Lower lobe of right lung (tissue), 2 donors: ENCODE results near the gene CAMLG. TPM values are rescaled to one million over a fixed set of nuclear protein-coding genes. Genes with fewer than 3 reads are reported as not detected.

Experiments used
- ATAC-seq, 2 donors: fragments of 200-7000 bp; cut with Tn5 transposase; one replicate each; pipeline ENCODE4 v1.9.1; 2020 to 2022; ENCODE audit warnings: mild to moderate bottlenecking in 2 of 2, moderate library complexity in 2 of 2
- DNase-seq: peaks from one replicate; pipeline ENCODE4 v3.0.0-alpha.2; 2020
- H3K27ac ChIP-seq: fragments of 200-600 bp; one replicate; pipeline ENCODE4 v1.8.0; 2022
- H3K27me3 ChIP-seq: fragments of 200-600 bp; one replicate; pipeline ENCODE4 v1.8.0; 2022; ENCODE audit warnings: low read depth
- H3K36me3 ChIP-seq: fragments of 200-600 bp; one replicate; pipeline ENCODE4 v1.8.0; 2022; ENCODE audit warnings: mild to moderate bottlenecking
- H3K4me1 ChIP-seq: fragments of 200-600 bp; one replicate; pipeline ENCODE4 v1.8.0; 2022
- H3K4me3 ChIP-seq: fragments of 200-600 bp; one replicate; pipeline ENCODE4 v1.8.0; 2022; ENCODE audit warnings: mild to moderate bottlenecking
- H3K9me3 ChIP-seq: fragments of 200-600 bp; one replicate; pipeline ENCODE4 v1.8.0; 2022
- intact Hi-C: fragments of 100-400 bp; cut with DNase I; formaldehyde crosslinking; loops from one replicate; pipeline ENCODE4 v1.11.0; 2022
- total RNA-seq: library from RNA; stranded (reverse); fragmentation: NEBNext Ultra II Directional; extraction: Animal tissue kit (Norgen Biotek cat#: 25700); gene quantifications from one replicate; pipeline ENCODE4 v1.2.1, GENCODE V29; 2021
- TF ChIP-seq, protein P1 (sequence below): fragments of 200-600 bp; IDR thresholded peaks from one replicate; pipeline ENCODE4 v1.8.0; 2022; ENCODE audit warnings: antibody characterized with exemption, mild to moderate bottlenecking
- donor health status: DM: no; HTN: yes; CAD: no; lungs with severe emphysema.

The CAMLG gene
- total RNA-seq, 1 donor from 2014 or later, result 25.6 TPM

DNA sequence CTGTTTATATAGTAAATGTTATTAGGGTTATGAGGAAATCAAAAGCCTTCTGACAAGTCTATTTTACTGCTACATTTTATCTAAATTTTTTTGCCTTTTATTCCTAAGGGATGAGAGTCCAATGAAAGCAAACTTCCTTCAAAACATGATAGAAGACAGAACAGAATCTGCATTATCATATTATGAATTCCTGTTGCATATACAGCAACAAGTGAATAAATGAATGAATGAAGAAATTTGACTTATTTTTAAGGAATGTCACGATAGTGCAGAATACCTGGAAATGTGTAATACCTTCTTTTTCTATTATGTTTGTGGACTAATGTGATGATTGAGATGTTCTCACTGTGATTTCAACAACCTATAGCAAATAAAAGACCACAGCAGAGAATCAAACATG is 13.5 kb upstream of the CAMLG start:
- Histone ChIP-seq H3K4me3 (no peak overlapping the region), H3K9me3 (no peaks in the 10 kb centered on the region), H3K27me3 (no peaks in the 10 kb centered on the region), H3K27ac (no peak overlapping the region), H3K36me3 (peaks cover 60% of the 10 kb centered on the region), H3K4me1 (no peaks in the 10 kb centered on the region)
- DNase-seq (no peak), ATAC-seq (no peak)
- intact Hi-C loops, result no loop called here
- TF ChIP-seq, protein P1, sequence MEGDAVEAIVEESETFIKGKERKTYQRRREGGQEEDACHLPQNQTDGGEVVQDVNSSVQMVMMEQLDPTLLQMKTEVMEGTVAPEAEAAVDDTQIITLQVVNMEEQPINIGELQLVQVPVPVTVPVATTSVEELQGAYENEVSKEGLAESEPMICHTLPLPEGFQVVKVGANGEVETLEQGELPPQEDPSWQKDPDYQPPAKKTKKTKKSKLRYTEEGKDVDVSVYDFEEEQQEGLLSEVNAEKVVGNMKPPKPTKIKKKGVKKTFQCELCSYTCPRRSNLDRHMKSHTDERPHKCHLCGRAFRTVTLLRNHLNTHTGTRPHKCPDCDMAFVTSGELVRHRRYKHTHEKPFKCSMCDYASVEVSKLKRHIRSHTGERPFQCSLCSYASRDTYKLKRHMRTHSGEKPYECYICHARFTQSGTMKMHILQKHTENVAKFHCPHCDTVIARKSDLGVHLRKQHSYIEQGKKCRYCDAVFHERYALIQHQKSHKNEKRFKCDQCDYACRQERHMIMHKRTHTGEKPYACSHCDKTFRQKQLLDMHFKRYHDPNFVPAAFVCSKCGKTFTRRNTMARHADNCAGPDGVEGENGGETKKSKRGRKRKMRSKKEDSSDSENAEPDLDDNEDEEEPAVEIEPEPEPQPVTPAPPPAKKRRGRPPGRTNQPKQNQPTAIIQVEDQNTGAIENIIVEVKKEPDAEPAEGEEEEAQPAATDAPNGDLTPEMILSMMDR, result no peak

DNA sequence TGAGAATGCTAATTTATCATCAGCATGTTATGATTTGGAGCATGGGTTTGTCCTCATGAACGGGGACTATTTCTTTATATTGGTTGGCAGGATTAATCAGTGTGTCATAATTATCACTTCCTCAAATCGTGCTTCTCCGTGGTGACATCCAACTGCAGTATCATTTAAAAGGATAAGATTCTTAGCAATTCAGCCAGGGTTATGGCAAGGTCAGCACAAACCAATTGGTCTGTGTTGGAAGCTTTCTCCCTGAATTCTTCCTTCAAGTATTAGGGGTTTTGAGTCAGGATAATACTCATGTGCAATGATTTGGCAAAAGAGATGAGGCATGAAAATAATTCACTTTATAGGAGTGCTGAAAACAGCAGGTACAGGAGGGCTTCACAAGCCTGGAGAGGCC is 5.5 kb upstream of the CAMLG start:
- no peaks in the 10 kb centered on the region for H3K9me3 ChIP-seq
- ATAC-seq (no peak), DNase-seq (no peak)
- H3K4me1 ChIP-seq, result peaks cover 7% of the 10 kb centered on the region
- TF ChIP-seq, protein P1, result no peak
- no peaks in the 10 kb centered on the region for H3K27me3 ChIP-seq
- no peak overlapping the region for H3K27ac ChIP-seq
- intact Hi-C loops, result no loop called here
- H3K4me3 ChIP-seq, result no peak overlapping the region
- no peaks in the 10 kb centered on the region for H3K36me3 ChIP-seq

DNA sequence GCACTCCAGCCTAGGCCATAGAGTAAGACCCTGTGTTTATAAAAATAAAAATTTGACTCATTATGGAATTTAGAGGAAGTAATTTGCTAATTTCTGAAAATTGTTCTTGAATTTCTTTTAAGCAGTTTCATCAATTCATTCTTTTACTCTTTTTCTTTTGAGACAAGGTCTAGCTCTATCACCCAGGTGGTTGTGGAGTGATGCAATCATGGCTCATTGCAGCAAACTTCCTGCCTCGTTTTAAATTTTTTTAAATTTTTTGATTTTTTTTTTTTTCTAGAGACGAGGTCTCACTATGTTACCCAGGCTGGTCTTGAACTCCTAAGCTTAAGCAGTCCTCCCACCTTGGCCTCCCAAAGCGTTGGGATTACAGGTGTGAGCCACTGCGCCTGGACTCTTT is 3.1 kb upstream of the CAMLG start:
- ATAC-seq, result no peak
- intact Hi-C loops, result no loop called here
- TF ChIP-seq, protein P1, result no peak

DNA sequence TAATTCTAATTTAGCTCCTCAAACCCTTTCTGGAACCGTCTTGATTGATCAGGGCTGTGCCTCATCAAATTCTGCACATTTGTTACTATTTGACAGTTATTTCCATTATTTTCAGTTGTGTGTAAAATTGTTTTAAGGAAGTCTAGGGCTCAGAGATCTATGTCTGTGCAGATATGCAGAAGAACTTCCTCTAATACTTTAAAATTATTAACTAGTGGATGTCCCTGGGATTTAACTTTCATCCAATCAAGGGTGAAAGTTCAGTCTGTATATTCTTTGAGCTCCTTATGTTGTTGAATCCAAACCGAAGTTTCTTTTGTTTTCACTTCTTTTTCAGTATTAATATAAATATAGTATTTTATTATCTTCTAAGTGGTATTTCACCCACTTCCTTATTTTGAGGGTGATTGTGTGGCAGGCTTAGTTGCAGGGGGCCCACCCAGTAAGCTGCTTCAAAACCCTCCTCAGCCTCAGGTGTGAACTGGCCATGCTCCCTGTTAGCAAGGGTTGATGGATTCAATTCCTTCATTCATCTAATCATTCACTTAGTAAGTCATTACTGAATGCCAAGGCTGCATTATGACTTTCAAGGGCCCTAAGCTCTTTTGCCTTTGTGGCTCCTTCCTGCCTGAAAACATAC is 2.1 kb upstream of the CAMLG start:
- Histone ChIP-seq H3K27ac (no peak overlapping the region), H3K4me1 (peaks cover 25% of the 10 kb centered on the region), H3K4me3 (no peak overlapping the region), H3K36me3 (no peaks in the 10 kb centered on the region), H3K9me3 (no peaks in the 10 kb centered on the region), H3K27me3 (no peaks in the 10 kb centered on the region)
- TF ChIP-seq, protein P1, result no peak
- ATAC-seq, result no peak
- intact Hi-C loops, result no loop called here
- DNase-seq, result no peak

More for the DNA sequence above, 3.1 kb upstream of the CAMLG start:
- H3K4me1 ChIP-seq, result peaks cover 20% of the 10 kb centered on the region
- no peaks in the 10 kb centered on the region for H3K9me3 ChIP-seq
- H3K27ac ChIP-seq, result no peak overlapping the region
- H3K36me3 ChIP-seq, result no peaks in the 10 kb centered on the region
- no peaks in the 10 kb centered on the region for H3K27me3 ChIP-seq
- no peak for DNase-seq
- H3K4me3 ChIP-seq, result no peak overlapping the region

DNA sequence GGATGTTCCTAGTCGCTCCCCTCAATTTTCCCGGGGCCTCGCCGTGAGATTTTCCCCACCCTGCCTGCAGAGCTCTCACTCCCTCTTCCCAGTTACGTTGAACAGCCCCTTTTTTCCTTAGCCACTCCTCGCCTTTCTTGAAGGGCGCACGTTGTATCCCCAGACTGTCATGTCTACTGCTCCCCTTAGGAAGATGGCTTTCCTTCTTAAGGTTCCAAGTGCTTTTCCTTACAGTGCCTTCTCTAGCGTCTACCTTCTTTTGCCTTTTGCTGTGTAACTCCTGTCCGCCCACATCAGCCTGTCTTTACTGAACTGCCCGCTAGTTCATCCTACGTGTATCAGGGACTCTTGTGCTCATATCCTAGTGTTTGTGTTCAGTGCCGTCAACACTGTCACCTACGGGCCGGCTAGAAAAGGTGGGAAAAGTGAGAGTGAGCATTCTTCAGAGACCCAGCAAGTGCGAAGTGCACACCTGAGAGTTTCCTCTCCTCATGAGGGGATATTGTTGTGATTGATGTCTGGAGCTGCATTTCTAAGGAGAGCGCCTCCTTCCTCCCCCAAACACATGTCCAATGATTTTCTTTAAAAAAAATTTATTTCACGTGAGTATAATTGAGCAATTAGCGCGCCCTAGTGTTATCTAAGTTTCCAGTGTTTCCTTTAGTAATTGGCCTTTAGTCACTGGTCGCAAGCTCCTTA is 764 bp downstream of the CAMLG start:
- intact Hi-C loops, result no loop called here

More for the DNA sequence above, 764 bp downstream of the CAMLG start:
- H3K27me3 ChIP-seq, result no peaks in the 10 kb centered on the region
- H3K36me3 ChIP-seq, result peaks cover 14% of the 10 kb centered on the region
- H3K27ac ChIP-seq, result peak overlapping the region; percentile 93
- peak overlapping the region; percentile 82 for H3K4me3 ChIP-seq
- H3K4me1 ChIP-seq, result peaks cover 25% of the 10 kb centered on the region
- DNase-seq (no peak), ATAC-seq (peak; percentile 24 to 42)
- no peaks in the 10 kb centered on the region for H3K9me3 ChIP-seq
- TF ChIP-seq, protein P1, result no peak
